ENCODE data around the gene ZBTB46.
A peak's percentile ranks its signal among the peaks of the same experiment; 100 is the strongest.

ZBTB46 gene

DNA sequence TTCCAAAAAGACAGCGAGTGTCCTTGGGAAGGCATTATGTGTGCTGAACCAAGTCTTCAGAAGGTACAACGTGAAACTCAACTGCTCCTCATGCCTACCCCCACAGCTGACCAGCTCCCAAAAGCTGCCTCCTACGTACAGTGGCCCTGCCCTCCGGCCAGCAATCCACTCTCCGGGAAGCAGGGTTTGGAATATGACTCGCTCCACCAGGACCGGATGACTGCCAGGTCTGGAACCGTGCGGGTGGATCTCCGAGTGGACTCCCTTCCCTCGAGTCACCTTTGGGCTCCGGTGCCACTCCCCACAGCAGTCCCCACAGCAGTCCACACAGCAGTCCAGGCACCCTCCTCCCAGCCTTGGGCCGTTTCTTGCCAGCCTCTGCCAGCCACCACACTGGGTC lies 4.3 kb downstream of the ZBTB46 start:
- no peak for TF ChIP-seq ZFX (IDR thresholded peaks at IDR 0.05; ENCODE audit: borderline replicate concordance)
- TF ChIP-seq, protein P1, sequence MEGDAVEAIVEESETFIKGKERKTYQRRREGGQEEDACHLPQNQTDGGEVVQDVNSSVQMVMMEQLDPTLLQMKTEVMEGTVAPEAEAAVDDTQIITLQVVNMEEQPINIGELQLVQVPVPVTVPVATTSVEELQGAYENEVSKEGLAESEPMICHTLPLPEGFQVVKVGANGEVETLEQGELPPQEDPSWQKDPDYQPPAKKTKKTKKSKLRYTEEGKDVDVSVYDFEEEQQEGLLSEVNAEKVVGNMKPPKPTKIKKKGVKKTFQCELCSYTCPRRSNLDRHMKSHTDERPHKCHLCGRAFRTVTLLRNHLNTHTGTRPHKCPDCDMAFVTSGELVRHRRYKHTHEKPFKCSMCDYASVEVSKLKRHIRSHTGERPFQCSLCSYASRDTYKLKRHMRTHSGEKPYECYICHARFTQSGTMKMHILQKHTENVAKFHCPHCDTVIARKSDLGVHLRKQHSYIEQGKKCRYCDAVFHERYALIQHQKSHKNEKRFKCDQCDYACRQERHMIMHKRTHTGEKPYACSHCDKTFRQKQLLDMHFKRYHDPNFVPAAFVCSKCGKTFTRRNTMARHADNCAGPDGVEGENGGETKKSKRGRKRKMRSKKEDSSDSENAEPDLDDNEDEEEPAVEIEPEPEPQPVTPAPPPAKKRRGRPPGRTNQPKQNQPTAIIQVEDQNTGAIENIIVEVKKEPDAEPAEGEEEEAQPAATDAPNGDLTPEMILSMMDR (IDR thresholded peaks at IDR 0.05): no peak
- H3K27ac ChIP-seq: no peak overlapping the region

DNA sequence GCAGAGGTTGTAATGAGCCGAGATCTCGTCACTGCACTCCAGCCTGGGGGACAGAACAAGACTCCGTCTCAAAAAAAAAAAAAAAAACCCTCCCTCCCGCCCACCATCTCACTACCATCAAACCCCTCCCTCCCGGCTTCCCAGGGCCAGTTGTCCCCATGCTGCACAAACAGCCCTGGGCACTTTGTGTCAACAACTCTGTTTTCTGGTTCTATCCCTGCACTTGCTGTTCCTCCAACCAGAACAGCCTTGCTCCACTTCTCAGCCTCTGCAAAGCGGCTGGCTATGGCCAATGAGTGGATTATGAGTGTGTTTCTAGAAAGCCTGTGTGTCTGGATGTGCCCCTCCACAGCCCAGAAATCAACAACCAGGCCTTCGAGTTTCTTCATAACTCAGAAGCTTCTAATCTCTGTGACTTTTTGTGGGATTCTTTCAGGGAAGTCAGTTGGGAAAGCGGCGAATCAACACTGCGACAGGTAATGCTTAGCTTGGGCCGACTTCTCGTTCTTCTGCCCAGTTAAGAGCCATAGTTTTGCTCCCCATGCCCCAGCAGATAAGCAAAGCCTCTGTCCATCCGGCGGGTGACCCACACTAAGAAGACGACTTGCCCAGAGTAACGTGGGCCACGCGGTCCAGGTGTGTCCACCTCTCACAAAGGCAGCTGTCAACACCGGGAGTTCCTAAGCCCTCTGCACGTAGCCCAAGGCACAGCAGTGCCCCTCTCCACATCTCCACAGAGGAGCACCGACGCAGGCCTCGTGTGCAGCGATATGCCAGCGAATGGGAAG lies 5.5 kb downstream of the ZBTB46 start:
- no peak for TF ChIP-seq ZFX (IDR thresholded peaks at IDR 0.05; ENCODE audit: borderline replicate concordance)
- TF ChIP-seq, protein P1 (IDR thresholded peaks at IDR 0.05): no peak
- H3K27ac ChIP-seq: no peak overlapping the region

DNA sequence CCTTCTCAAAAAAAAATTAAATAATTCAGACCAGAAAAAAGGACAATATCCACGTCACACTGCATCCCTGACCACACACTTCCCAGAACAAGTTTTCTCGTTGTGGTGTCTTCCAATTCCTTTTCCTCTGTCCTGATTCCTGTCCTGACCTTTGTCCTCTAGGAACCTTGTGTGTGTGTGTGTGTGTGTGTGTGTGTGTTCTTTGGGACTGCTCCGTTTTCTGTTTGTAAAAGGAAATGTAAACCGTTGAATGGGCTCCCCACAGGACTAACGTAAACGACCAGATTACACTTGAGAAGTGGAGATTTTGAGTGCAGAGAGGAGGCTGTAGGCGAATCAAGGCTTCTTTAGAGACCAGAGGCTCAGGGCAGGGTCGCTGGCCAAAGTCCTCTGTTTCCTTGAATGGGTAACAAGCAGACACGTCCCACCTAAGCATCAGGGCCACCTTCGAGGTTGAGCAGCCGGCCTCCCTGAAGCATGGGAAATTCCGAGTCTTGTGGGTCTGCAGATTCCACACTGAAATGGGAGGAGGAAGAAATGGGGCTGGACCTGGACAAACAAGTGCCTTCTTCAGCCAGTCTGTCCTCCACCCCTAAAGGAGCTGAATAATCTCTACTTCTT lies 7.3 kb downstream of the ZBTB46 start:
- no peak for TF ChIP-seq ZFX (IDR thresholded peaks at IDR 0.05; ENCODE audit: borderline replicate concordance)
- TF ChIP-seq, protein P1 (IDR thresholded peaks at IDR 0.05): no peak
- no peak overlapping the region for H3K27ac ChIP-seq

DNA sequence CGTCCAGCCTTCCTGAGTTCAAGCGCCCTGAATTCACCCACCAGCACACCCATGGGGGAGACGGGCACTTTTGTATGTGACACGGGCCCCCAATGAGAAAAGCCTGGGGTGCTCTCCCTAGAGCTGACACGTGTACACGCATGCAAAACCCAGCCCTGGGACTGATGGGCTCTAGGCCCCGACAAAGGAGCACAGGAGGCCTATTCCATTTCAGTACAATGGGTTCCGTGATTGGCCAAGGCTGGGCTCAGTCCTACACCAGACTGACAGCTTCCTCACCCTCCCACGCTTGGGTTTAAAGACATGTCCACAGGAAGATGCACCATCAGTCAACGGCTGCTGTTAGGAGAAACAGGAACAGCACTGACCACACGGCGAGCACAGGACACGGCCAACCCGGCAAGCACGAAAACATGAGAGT lies 8.8 kb downstream of the ZBTB46 start:
- TF ChIP-seq, protein P1 (IDR thresholded peaks at IDR 0.05): no peak
- TF ChIP-seq ZFX (IDR thresholded peaks at IDR 0.05; ENCODE audit: borderline replicate concordance): no peak
- H3K27ac ChIP-seq: no peak overlapping the region

DNA sequence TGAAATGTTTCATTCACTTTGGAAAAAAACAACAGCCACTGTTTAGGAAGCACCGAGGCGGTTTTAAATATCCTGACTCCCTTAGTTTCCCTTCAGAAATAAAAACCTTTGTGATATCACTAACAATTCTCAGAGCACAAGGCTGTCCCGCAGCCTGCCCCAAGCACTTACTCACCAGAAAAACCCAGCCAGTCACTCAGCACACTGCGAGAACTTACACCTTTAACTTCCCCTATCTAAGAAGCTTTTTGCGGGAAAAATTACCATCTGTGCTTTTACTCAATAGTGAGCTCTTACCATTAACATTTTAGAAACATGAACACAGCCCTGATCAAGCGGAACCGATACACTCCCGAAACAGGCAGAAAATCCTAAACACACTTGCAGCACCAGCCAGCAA lies 9.3 kb downstream of the ZBTB46 start:
- TF ChIP-seq ZFX (IDR thresholded peaks at IDR 0.05; ENCODE audit: borderline replicate concordance): no peak
- TF ChIP-seq, protein P1 (IDR thresholded peaks at IDR 0.05): no peak
- H3K27ac ChIP-seq: no peak overlapping the region

GRCh38 chr20:63819224-63819921 lies 11.7 kb downstream of the ZBTB46 start:
- no peak overlapping the region for H3K27ac ChIP-seq
- TF ChIP-seq, protein P1 (IDR thresholded peaks at IDR 0.05): peak; percentile 57
- TF ChIP-seq ZFX (IDR thresholded peaks at IDR 0.05; ENCODE audit: borderline replicate concordance): no peak

Measured in 22Rv1 (cell line).